ENCODE data around the gene CAND1. TPM values are rescaled to one million over a fixed set of nuclear protein-coding genes. Genes with fewer than 3 reads are reported as not detected.

Gene CAND1
- total RNA-seq, 2 donors from 2014 or later: 23.1 to 24.8 TPM

GRCh38 chr12:67271976-67272375 lies 2.8 kb downstream of the CAND1 start:
- H3K4me1 ChIP-seq: peaks cover 0 to 56% of the 10 kb centered on the region in 2 donors
- peak overlapping the region in 1 of 2 donors; percentile 31 for H3K27ac ChIP-seq
- H3K36me3 ChIP-seq: no peaks in the 10 kb centered on the region
- H3K9me3 ChIP-seq: no peaks in the 10 kb centered on the region
- no peak overlapping the region for H3K4me3 ChIP-seq
- no peaks in the 10 kb centered on the region for H3K27me3 ChIP-seq
- no peak for TF ChIP-seq CTCF (IDR thresholded peaks at IDR 0.05)
- no peak for DNase-seq (ENCODE audit: low spot score)

- no peak overlapping the region for H3K4me3 ChIP-seq
- no peak for TF ChIP-seq CTCF (IDR thresholded peaks at IDR 0.05)
- H3K9me3 ChIP-seq: no peaks in the 10 kb centered on the region
- peaks cover 0 to 55% of the 10 kb centered on the region in 2 donors for H3K4me1 ChIP-seq
- no peak for DNase-seq (ENCODE audit: low spot score)
- H3K36me3 ChIP-seq: no peaks in the 10 kb centered on the region
- H3K27me3 ChIP-seq: no peaks in the 10 kb centered on the region
- H3K27ac ChIP-seq: no peak overlapping the region
Observed at GRCh38 chr12:67274186-67274585, 5.0 kb downstream of the CAND1 start.

GRCh38 chr12:67275380-67275913 lies 6.3 kb downstream of the CAND1 start:
- TF ChIP-seq CTCF (IDR thresholded peaks at IDR 0.05): no peak
- Histone ChIP-seq H3K36me3 (no peaks in the 10 kb centered on the region), H3K9me3 (no peaks in the 10 kb centered on the region), H3K4me1 (peaks cover 0 to 65% of the 10 kb centered on the region in 2 donors), H3K4me3 (no peak overlapping the region), H3K27me3 (no peaks in the 10 kb centered on the region), H3K27ac (no peak overlapping the region)
- DNase-seq (ENCODE audit: low spot score): no peak

GRCh38 chr12:67276421-67276820 lies 7.3 kb downstream of the CAND1 start:
- Histone ChIP-seq H3K36me3 (no peaks in the 10 kb centered on the region), H3K27ac (no peak overlapping the region), H3K9me3 (no peaks in the 10 kb centered on the region), H3K27me3 (no peaks in the 10 kb centered on the region), H3K4me1 (peaks cover 0 to 61% of the 10 kb centered on the region in 2 donors), H3K4me3 (no peak overlapping the region)
- TF ChIP-seq CTCF (IDR thresholded peaks at IDR 0.05): no peak
- DNase-seq (ENCODE audit: low spot score): no peak

- DNase-seq (ENCODE audit: low spot score): no peak
- Histone ChIP-seq H3K4me3 (no peak overlapping the region), H3K36me3 (no peaks in the 10 kb centered on the region), H3K9me3 (no peaks in the 10 kb centered on the region), H3K27ac (no peak overlapping the region), H3K27me3 (no peaks in the 10 kb centered on the region), H3K4me1 (peaks cover 0 to 39% of the 10 kb centered on the region in 2 donors)
- no peak for TF ChIP-seq CTCF (IDR thresholded peaks at IDR 0.05)
Observed at GRCh38 chr12:67279637-67280036, 10.5 kb downstream of the CAND1 start.

- no peak for DNase-seq (ENCODE audit: low spot score)
- TF ChIP-seq CTCF (IDR thresholded peaks at IDR 0.05): no peak
- no peaks in the 10 kb centered on the region for H3K27me3 ChIP-seq
- no peaks in the 10 kb centered on the region for H3K9me3 ChIP-seq
- peaks cover 0 to 35% of the 10 kb centered on the region in 2 donors for H3K4me1 ChIP-seq
- H3K4me3 ChIP-seq: no peak overlapping the region
- no peak overlapping the region for H3K27ac ChIP-seq
- H3K36me3 ChIP-seq: no peaks in the 10 kb centered on the region
Observed at GRCh38 chr12:67280088-67280487, 10.9 kb downstream of the CAND1 start.

Data from right atrium auricular region (tissue), 2 donors.